ENCODE results near the gene SPRYD3.
"Not testable (repeated sequence)": the region's sequence is repeated elsewhere in the genome, so short reads cannot be mapped to it uniquely, and the experiment has no call there.

The SPRYD3 gene

GRCh38 chr12:53101931-53102781 is 23.0 kb upstream of the SPRYD3 start:
- DNase-seq (ENCODE audit: low read depth) = no peak

- no peak for DNase-seq (ENCODE audit: low read depth)
Observed at GRCh38 chr12:53101266-53101665, 22.1 kb upstream of the SPRYD3 start.

GRCh38 chr12:53100466-53101151 is 21.4 kb upstream of the SPRYD3 start:
- DNase-seq (ENCODE audit: low read depth) = no peak

- peak; percentile 83 for DNase-seq (ENCODE audit: low read depth)
Observed at GRCh38 chr12:53099071-53099882, 20.1 kb upstream of the SPRYD3 start.

GRCh38 chr12:53098354-53098981 is 19.3 kb upstream of the SPRYD3 start:
- DNase-seq (ENCODE audit: low read depth) = no peak

GRCh38 chr12:53097564-53098353 is 18.6 kb upstream of the SPRYD3 start, which contains the start of gene IGFBP6:
TSS of gene IGFBP6 (plus strand) at chr12:53097667. CDS start at chr12:53097718, 51 bp downstream.
- DNase-seq (ENCODE audit: low read depth) = no peak

- no peak for DNase-seq (ENCODE audit: low read depth)
Observed at GRCh38 chr12:53097207-53097563, 18.0 kb upstream of the SPRYD3 start.

- no peak for DNase-seq (ENCODE audit: low read depth)
Observed at GRCh38 chr12:53096759-53097158, 17.6 kb upstream of the SPRYD3 start.

- no peak for DNase-seq (ENCODE audit: low read depth)
Observed at GRCh38 chr12:53096089-53096741, 17.0 kb upstream of the SPRYD3 start.

GRCh38 chr12:53095596-53095895 is 16.4 kb upstream of the SPRYD3 start:
- not testable (repeated sequence) for DNase-seq (ENCODE audit: low read depth)

GRCh38 chr12:53094796-53095595 is 15.8 kb upstream of the SPRYD3 start:
- DNase-seq (ENCODE audit: low read depth) = not testable (repeated sequence)

- DNase-seq (ENCODE audit: low read depth) = no peak
Observed at GRCh38 chr12:53094394-53094787, 15.2 kb upstream of the SPRYD3 start.

GRCh38 chr12:53093777-53094393 is 14.7 kb upstream of the SPRYD3 start:
- no peak for DNase-seq (ENCODE audit: low read depth)

GRCh38 chr12:53091756-53092155 is 12.6 kb upstream of the SPRYD3 start:
- DNase-seq (ENCODE audit: low read depth) = no peak

- no peak for DNase-seq (ENCODE audit: low read depth)
Observed at GRCh38 chr12:53090554-53090953, 11.4 kb upstream of the SPRYD3 start.

- no peak for DNase-seq (ENCODE audit: low read depth)
Observed at GRCh38 chr12:53090105-53090504, 10.9 kb upstream of the SPRYD3 start.

- no peak for DNase-seq (ENCODE audit: low read depth)
Observed at GRCh38 chr12:53086361-53086760, 7.2 kb upstream of the SPRYD3 start.

GRCh38 chr12:53082637-53083175 is 3.5 kb upstream of the SPRYD3 start:
- DNase-seq (ENCODE audit: low read depth) = no peak

Measured in stimulated activated CD8-positive, alpha-beta memory T cell treated with anti-CD3 and anti-CD28 coated beads, Interleukin-15, amount 100 ng/mL, for 24 hours (primary cell).